GM18951 (cell line): Measurements from ENCODE around the gene DNAJB9.

Experiments used
- POLR2A ChIP-seq: IDR thresholded peaks from 4 replicates; pipeline ENCODE4 v1.6.1; 2011; ENCODE audit warnings: mild to moderate bottlenecking; ENCODE audit not compliant: insufficient read length, insufficient read depth; ENCODE audit errors: extremely low read depth
- in situ Hi-C: fragments of 300-500 bp; cut with MboI; formaldehyde crosslinking; loops from one replicate; pipeline ENCODE4 v1.12.0; 2022; ENCODE audit warnings: low sequenced_read_pairs, mixed read lengths, inconsistent platforms; ENCODE audit not compliant: unreplicated experiment

Gene DNAJB9

DNA sequence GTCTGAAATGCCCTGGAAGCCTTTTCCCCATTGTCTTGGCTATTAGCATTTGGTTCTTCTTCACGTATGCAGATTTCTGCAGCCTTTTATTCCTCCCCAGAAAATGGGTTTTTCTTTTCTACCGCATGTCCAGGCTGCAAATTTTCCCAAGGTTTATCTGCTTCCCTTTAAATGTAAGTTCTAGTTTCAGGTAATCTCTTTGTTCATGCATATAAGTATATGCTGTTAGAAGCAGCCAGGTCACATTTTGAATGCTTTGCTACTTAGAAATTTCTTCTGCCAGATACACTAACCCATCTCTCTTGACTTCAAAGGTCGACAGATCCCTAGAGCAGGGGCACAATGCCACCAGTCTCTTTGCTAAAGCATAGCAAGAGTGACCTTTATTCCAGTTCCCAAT lies 12.5 kb upstream of the DNAJB9 start:
- in situ Hi-C loops, result no loop called here
- TF ChIP-seq POLR2A, result no peak

DNA sequence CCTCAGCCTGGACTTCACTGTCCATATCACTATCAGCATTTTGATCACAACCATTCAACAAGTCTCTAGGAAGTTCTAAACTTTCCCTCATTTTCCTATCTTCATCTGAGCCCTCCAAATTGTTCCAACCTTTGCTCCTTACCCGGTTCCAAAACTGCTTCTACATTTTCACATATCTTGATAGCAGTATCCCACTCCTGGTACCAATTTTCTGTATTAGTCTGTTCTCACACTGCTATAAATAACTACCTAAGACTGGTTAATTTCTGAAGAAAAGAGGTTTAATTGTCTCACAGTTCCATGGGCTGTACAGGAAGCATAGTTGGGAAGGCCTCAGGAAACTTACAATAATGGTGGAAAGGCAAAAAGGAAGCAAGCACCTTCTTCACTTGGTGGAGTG lies 12.1 kb upstream of the DNAJB9 start:
- in situ Hi-C loops, result no loop called here
- no peak for TF ChIP-seq POLR2A

DNA sequence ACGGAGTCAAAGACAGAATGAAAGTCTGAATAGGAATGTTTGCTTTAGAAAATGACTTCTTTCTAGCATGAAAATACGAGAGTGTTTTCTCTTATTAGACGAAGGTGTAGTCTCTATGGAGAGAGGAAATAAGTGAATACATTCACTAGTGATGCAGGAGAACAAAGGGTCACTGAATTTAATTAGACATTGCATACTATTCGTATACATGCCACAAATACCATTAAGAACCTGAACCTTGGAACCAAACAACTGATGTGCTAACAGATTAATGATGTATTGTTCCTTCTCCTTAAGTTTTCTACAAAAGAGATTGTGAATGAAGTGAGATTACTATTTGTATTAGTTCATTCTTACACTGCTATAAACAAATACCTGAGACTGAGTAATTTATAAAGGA lies 10.4 kb upstream of the DNAJB9 start:
- no peak for TF ChIP-seq POLR2A
- in situ Hi-C loops, result no loop called here

DNA sequence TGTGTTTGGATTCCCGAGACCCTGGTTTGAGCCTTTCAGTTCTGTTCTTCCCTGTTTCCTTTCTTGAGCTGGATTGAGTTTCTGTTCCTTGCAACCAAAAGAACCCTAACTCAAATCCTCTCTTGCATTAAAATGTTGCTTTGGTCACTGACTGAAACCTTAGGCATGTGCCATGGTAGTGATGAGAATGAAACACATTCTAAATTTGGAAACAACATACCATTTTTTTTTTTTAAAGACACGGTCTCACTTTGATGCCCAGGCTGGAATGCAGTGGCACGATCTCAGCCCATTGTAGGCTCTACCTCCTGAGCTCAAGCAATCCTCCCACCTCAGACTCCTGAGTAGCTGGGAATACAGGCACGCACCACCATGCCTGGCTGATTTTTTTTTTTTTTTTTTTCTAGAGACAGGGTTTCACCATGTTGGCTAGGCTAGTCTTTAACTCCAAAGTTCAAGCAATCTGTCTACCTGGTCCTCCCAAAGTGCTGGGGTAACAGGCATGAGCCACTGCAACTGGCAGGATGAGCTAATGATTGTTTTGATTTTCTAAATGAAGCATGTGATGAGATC lies 8.5 kb upstream of the DNAJB9 start:
- in situ Hi-C loops, result no loop called here
- no peak for TF ChIP-seq POLR2A

DNA sequence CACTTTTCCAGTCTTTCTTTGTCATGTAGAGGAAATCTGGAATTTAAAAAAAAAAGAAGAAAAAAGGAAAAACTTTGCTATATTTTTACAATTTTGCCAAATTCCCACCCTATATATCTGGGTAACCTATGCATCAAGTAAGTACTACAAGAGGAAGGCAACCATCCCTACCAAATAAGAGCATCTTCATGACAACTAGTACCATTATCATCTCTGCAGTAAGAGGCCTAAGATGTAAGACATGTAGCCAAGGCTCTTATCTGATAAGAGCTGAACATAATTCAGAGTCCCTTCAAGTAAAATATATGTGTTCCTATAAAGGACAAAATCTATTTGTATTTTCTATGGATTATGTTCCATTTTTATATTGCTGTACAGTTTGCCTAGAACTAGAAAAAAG lies 3.7 kb upstream of the DNAJB9 start:
- TF ChIP-seq POLR2A, result no peak
- in situ Hi-C loops, result no loop called here

DNA sequence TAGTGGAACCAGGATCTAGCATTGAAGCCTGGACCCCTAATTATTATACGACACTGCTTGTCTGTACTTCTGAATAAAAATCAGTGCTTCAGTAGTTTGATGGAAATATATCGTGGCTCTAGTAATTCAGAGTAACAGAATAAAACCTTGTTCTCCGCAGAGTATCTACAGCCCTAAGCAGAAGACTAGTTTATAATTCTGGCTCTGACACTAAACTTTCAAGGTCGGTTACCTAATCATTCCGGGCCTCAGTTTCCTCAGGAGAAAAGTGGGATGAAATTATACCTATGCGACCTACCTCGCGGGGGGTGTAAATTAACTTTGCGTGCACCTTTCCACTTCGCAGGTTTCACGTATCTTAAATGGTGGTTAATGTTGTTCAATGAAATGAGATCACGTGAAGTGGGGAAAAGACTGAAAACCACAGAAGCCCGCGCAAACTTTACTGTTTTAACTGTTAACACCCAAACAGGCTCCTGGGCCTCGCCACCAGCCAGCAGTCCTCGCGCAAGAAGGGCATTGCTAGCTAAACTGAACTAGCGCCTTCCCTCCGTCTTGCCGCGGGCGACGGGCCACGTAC lies 783 bp upstream of the DNAJB9 start:
- TF ChIP-seq POLR2A, result no peak
- in situ Hi-C loops, result no loop called here

DNA sequence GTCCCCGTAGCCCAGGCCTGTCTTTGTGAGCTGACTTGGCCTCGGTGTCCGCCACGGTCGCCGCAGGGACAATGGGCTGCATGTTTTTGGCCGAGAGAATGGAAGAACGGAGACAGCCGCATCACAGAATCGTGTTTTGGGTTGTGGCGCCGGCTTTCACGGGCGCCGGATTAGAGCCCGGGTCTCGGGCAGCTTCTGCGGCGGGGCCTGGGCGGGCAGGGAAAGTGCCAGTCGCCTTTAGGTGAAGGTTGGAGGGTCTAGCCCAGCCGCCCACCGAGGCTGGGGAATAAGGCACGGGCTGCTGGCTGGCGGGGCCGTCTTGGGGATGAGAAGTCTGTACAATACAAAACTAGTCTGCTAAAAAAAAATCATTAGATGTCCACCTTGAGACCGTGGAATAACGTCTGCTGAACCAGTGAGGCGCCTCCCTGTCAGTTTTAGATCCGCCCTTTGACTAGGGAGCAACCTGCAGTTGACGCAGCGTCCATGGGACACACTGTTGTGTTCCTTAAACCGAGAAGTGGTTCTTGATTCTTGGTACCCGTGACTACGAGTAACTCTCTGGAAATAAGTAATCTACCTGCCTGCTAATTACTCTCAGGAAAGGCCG lies 577 bp downstream of the DNAJB9 start:
- no peak for TF ChIP-seq POLR2A
- in situ Hi-C loops, result no loop called here

DNA sequence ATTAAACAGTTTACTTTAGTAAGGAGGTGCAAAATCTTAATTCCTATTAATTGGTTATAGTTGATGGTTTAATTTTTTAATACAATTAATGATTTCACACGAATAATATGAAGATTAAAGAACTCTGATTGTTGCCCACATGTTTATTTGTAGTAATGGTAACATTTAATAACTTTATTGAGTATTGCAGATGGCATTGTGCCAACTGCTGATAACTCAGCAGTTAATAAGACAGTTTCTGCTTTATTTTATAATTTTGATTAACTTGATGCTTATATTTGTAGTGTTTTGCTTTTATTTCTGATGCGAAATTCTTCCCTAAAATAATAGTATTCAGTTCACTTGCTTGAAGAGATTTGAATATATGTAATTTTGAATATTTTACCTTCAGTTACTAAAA lies 2.8 kb downstream of the DNAJB9 start:
- TF ChIP-seq POLR2A, result no peak
- in situ Hi-C loops, result no loop called here

DNA sequence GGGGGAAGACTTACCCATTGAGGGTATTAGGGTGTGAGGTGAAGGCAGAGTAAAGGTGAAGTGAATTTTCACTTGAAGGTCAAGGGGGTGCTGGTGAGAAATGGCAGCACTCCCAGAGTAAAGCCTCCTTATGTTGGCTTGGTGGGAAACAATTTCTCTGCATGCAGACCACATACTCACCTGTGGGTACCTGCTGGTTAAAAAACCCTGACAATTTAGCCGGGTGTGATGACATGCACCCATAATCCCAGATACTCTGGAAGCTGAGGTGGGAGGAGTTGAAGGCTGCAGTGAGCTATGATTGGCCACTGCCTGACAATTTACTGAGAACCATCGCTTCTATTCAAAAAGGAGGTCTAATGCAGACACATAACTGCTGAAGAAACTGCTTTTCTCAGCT lies 5.5 kb downstream of the DNAJB9 start:
- no peak for TF ChIP-seq POLR2A
- in situ Hi-C loops, result no loop called here

DNA sequence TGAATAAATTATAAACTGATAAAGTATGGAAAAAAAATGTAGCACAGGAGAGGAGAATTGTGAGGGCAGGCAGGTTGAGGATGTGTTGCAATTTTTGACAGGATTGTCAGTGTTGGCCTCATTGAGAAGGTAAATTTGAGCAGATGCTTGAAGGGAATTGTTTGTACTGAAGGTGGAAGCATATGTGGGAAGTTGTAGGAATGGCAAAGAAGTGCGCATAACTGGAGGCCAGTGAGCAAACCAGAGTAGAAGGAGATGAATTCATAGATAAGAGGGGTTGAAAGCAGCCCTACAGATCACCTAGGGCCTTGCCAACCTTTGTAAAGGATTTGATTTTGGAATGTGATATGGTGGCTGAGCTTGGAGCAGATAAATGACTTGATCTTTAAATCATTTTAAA lies 6.4 kb downstream of the DNAJB9 start:
- no peak for TF ChIP-seq POLR2A
- in situ Hi-C loops, result no loop called here

DNA sequence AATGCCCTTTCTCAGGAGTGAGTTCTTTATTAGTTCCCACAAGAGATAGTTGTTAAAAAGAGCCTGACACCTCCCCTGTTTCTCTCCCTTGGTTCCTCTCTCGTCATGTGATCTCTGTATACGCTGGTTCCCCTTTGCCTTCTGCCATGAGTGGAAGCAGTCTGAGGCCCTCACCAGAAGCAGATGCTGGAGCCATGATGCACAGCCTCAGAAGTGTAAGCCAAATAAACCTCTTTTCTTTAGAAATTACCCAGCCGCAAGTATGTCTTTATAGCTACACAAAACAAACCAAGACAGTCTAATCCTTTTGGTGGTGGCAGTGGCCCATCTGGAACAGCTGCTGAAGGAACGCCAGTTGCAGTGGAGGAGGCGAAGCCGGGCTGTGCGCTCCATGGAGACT lies 9.3 kb downstream of the DNAJB9 start:
- no peak for TF ChIP-seq POLR2A
- in situ Hi-C loops, result no loop called here

DNA sequence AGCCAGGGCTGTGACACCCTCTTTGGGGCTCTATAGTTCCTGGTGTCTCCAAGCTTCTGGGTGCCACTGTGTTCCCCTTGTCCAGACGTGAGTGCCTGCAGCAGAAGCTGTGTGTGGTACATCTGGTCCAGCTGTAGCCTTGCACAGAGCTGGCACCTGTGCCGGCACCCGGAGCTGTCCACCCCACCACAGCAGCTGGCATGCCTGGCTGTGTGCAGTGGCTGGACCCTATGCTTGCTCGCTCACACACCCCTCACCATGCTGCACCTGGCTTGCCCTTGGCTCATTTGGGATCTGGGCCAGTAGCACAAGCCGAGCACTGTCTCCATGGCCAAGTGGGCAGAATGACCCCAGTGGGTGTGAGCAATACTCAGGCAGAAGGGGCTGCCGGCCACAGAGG lies 10.6 kb downstream of the DNAJB9 start:
- in situ Hi-C loops, result no loop called here
- TF ChIP-seq POLR2A, result no peak

DNA sequence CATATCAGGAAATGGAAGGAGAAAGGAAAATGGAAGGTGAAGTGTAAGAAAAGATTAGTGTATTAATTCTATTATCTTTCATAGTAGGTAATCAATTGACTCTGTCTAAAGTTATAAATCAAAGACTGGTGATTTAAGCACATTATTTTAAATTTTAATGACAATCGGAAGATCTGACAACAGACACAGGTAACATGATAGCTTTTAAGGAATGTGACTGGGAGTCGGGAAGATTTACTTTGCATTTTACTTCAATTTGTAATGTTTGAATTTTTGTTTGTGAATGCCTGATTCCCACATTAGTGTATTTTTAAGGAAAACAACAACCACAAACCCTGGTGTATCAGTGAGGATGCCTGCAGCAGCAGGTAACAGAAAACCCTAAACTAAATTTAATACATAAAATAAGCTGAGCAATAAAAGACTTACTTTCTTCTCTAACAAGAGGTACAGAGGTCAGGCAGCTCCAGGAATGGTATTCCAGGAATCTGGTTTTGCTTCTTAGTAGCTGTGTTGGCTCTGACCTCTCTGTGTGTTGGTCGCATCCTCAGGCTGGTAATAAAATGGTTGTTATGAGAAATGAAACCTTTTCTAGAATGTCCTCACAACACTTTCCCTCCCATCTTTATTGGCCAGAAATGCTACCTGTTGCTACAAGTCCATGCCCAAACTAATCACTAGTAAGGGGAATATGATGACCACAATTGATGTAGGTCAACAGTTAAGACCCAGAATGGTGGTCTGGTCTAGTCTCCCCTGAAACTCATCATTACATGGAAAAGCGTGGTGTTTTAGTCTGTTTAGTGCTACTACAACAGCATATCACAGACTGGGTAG lies 12.2 kb downstream of the DNAJB9 start:
- in situ Hi-C loops, result no loop called here
- no peak for TF ChIP-seq POLR2A

DNA sequence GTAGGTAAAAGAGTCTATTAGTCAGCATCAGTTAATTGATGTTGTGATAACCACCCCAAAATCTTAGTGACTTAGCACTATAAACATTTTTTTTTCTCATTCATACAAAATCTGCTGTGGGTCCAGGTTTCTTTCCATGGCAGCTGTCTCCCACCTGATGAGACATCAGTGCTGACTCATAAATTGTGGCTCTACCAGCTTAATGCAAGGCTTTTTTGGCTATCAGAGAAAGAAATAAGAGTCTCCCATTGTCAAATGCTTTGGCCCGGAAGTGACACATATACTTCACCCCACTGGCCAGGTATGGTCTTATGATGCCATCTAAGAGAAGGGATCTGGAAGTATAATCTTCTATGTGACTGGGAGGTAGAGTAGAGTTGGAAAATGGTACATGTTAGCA lies 14.5 kb downstream of the DNAJB9 start:
- in situ Hi-C loops, result no loop called here
- TF ChIP-seq POLR2A, result no peak
